H1 (cell line): ENCODE measurements around the gene SEC24C. TPM values are rescaled to one million over a fixed set of nuclear protein-coding genes. Genes with fewer than 3 reads are reported as not detected.

Experiments
- CTCF ChIA-PET: fragments of 300-600 bp; sonication (Branson Sonifier 250); formaldehyde crosslinking; loops from one replicate; lab custom pipeline; 2021; ENCODE audit not compliant: partially characterized antibody; lab: Charles Lee
- POLR2A ChIA-PET: fragments of 300-600 bp; sonication (Branson Sonifier 250); formaldehyde crosslinking; loops from one replicate; lab custom pipeline; 2021; ENCODE audit warnings: inconsistent platforms; ENCODE audit not compliant: partially characterized antibody; lab: Charles Lee
- DNase-seq, 2 experiments: peaks; one replicate each; pipeline versions ENCODE4 v3.0.0 to v3.0.0-alpha.2; 2010 to 2022; ENCODE audit warnings: low spot score in 2 of 2, low read depth in 1 of 2, mixed read lengths in 1 of 2
- FAIRE-seq: peaks from 2 replicates; lab custom pipeline; 2011; peaks lifted over from hg19 to GRCh38; lab: Jason Lieb, UNC
- H2AFZ ChIP-seq: 2 replicates; pipeline ENCODE4 v1.8.1; 2012; ENCODE audit warnings: low read length, inconsistent platforms
- H2AK5ac ChIP-seq: 2 replicates; pipeline ENCODE4 v1.6.1; 2013; ENCODE audit warnings: low read depth, low read length
- H2BK120ac ChIP-seq: replicated peaks from 2 replicates; pipeline ENCODE3; 2013; ENCODE audit warnings: low read depth, low read length, inconsistent platforms
- H2BK12ac ChIP-seq: 2 replicates; pipeline ENCODE4 v1.6.1; 2013; ENCODE audit warnings: low read depth, low read length
- H2BK15ac ChIP-seq: 2 replicates; pipeline ENCODE4 v1.6.1; 2013; ENCODE audit warnings: low read length
- H2BK20ac ChIP-seq: 2 replicates; pipeline ENCODE4 v1.6.1; 2013; ENCODE audit warnings: low read length
- H2BK5ac ChIP-seq: 2 replicates; pipeline ENCODE4 v1.6.1; 2013; ENCODE audit warnings: low read depth, low read length
- H3K14ac ChIP-seq: 2 replicates; pipeline ENCODE4 v1.6.1; 2013; ENCODE audit warnings: inconsistent platforms; ENCODE audit not compliant: insufficient read length
- H3K18ac ChIP-seq: 2 replicates; pipeline ENCODE4 v1.6.1; 2013; ENCODE audit warnings: low read length; ENCODE audit errors: extremely low read depth
- H3K23ac ChIP-seq: 2 replicates; pipeline ENCODE4 v1.6.1; 2013; ENCODE audit warnings: inconsistent platforms; ENCODE audit not compliant: insufficient read length
- H3K23me2 ChIP-seq: 2 replicates; pipeline ENCODE4 v1.6.1; 2013; ENCODE audit warnings: low read depth, low read length
- H3K27ac ChIP-seq: 2 replicates; pipeline ENCODE4 v1.6.1; 2011; ENCODE audit warnings: low read depth, low read length, inconsistent platforms
- H3K27me3 ChIP-seq, 4 experiments: replicated peaks in 1 of 4; 1 replicate in 1 of 4; 2 replicates in 3 of 4; pipeline versions ENCODE4 v1.6.1 to v1.8.1; 2011 to 2013; ENCODE audit warnings: low read length in 3 of 4, mild to moderate bottlenecking in 3 of 4, inconsistent platforms in 2 of 4, mixed read lengths in 2 of 4, moderate library complexity in 1 of 4; ENCODE audit not compliant: control insufficient read depth in 3 of 4, insufficient read depth in 3 of 4; ENCODE audit errors: extremely low read depth in 1 of 4
- H3K36me3 ChIP-seq, 4 experiments: 2 replicates each; pipeline versions ENCODE4 v1.6.1 to v1.8.1; 2011 to 2013; ENCODE audit warnings: mild to moderate bottlenecking in 4 of 4, low read length in 3 of 4, moderate library complexity in 2 of 4, control low read depth in 1 of 4, inconsistent platforms in 1 of 4; ENCODE audit not compliant: insufficient read depth in 4 of 4, control insufficient read depth in 2 of 4
- H3K4ac ChIP-seq: replicated peaks from 2 replicates; pipeline ENCODE3; 2013; ENCODE audit warnings: low read length, low read depth, mixed read lengths, inconsistent platforms; ENCODE audit not compliant: insufficient read length
- H3K4me1 ChIP-seq, 4 experiments: replicated peaks in 1 of 4; 1 replicate in 1 of 4; 2 replicates in 3 of 4; pipeline versions ENCODE4 v1.6.1 to v1.8.1; 2011 to 2013; ENCODE audit warnings: low read length in 3 of 4, inconsistent platforms in 2 of 4, mixed read lengths in 1 of 4; ENCODE audit not compliant: insufficient read depth in 4 of 4, control insufficient read depth in 3 of 4
- H3K4me2 ChIP-seq, 2 experiments: 2 replicates each; pipeline versions ENCODE4 v1.6.1 to v1.8.1; 2011 to 2013; ENCODE audit warnings: low read depth in 2 of 2, low read length in 2 of 2, control low read depth in 1 of 2, inconsistent platforms in 1 of 2, mild to moderate bottlenecking in 1 of 2; ENCODE audit not compliant: insufficient read depth in 1 of 2
- H3K4me3 ChIP-seq, 4 experiments: fragments of 200-600, 300-600 bp in 1 of 4; sonication (generic), shearing (Covaris generic), sonication (Bioruptor Twin) in 1 of 4; 2 replicates each; pipeline versions ENCODE4 v1.5.1 to v1.8.1; 2011 to 2016; ENCODE audit warnings: low read length in 4 of 4, low read depth in 3 of 4, control low read depth in 2 of 4, inconsistent platforms in 2 of 4, mild to moderate bottlenecking in 2 of 4, mixed read lengths in 1 of 4, moderate library complexity in 1 of 4; ENCODE audit not compliant: insufficient read depth in 2 of 4; ENCODE audit errors: extremely low read depth in 1 of 4
- H3K56ac ChIP-seq: replicated peaks from 2 replicates; pipeline ENCODE3; 2013; ENCODE audit warnings: low read depth, mild to moderate bottlenecking, mixed read lengths, low read length, inconsistent platforms; ENCODE audit not compliant: insufficient read length
- H3K79me1 ChIP-seq: 2 replicates; pipeline ENCODE4 v1.6.1; 2013; ENCODE audit warnings: low read depth, low read length, control low read depth
- H3K79me2 ChIP-seq, 2 experiments: 2 replicates each; pipeline versions ENCODE4 v1.6.1 to v1.8.1; 2012 to 2013; ENCODE audit warnings: low read length in 2 of 2, mild to moderate bottlenecking in 2 of 2, inconsistent platforms in 1 of 2; ENCODE audit not compliant: insufficient read depth in 2 of 2, control insufficient read depth in 1 of 2
- H3K9ac ChIP-seq, 4 experiments: replicated peaks in 1 of 4; 1 replicate in 1 of 4; 2 replicates in 3 of 4; pipeline versions ENCODE4 v1.6.1 to v1.8.1; 2011 to 2013; ENCODE audit warnings: low read depth in 3 of 4, low read length in 3 of 4, control low read depth in 2 of 4, mild to moderate bottlenecking in 2 of 4, moderate library complexity in 2 of 4, inconsistent platforms in 1 of 4; ENCODE audit errors: extremely low read depth in 1 of 4
- H3K9me3 ChIP-seq, 2 experiments: 2 replicates each; pipeline versions ENCODE4 v1.6.1 to v1.8.1; 2012 to 2013; ENCODE audit warnings: mild to moderate bottlenecking in 2 of 2, moderate library complexity in 2 of 2, control low read depth in 1 of 2, inconsistent platforms in 1 of 2, low read depth in 1 of 2, low read length in 1 of 2, mixed read lengths in 1 of 2; ENCODE audit not compliant: insufficient read depth in 2 of 2
- H4K20me1 ChIP-seq, 2 experiments: replicated peaks in 1 of 2; 2 replicates each; pipeline versions ENCODE3 to v1.8.1; 2011 to 2013; ENCODE audit warnings: inconsistent platforms in 2 of 2, low read length in 2 of 2, mild to moderate bottlenecking in 1 of 2; ENCODE audit not compliant: insufficient read depth in 2 of 2, control insufficient read depth in 1 of 2
- H4K5ac ChIP-seq: 2 replicates; pipeline ENCODE4 v1.6.1; 2013; ENCODE audit warnings: low read length, low read depth, mixed read lengths, inconsistent platforms; ENCODE audit not compliant: insufficient read length
- H4K8ac ChIP-seq: 2 replicates; pipeline ENCODE4 v1.8.0; 2013; ENCODE audit warnings: mild to moderate bottlenecking, moderate library complexity, low read length, inconsistent platforms; ENCODE audit not compliant: insufficient read depth; ENCODE audit errors: extremely low read depth
- H4K91ac ChIP-seq: replicated peaks from 2 replicates; pipeline ENCODE3; 2013; ENCODE audit warnings: low read length, mixed read lengths, inconsistent platforms; ENCODE audit not compliant: insufficient read length
- CHD1 ChIP-seq: IDR thresholded peaks from 2 replicates; pipeline ENCODE4 v1.6.1; 2012; ENCODE audit warnings: low read depth, low read length, improper control_type of control experiment
- CTBP2 ChIP-seq: IDR thresholded peaks from 2 replicates; pipeline ENCODE4 v1.7.0; 2011; ENCODE audit warnings: borderline replicate concordance, mild to moderate bottlenecking, moderate library complexity, mixed read lengths, low read length; ENCODE audit not compliant: insufficient read depth, insufficient read length
- EP300 ChIP-seq, 2 experiments: IDR thresholded peaks; 1 replicate in 1 of 2; 2 replicates in 1 of 2; pipeline ENCODE4 v1.6.1; 2011 to 2012; ENCODE audit warnings: low read depth in 2 of 2, low read length in 2 of 2, mild to moderate bottlenecking in 2 of 2, borderline replicate concordance in 1 of 2, inconsistent platforms in 1 of 2, moderate library complexity in 1 of 2
- EZH2 ChIP-seq: fragments of 200-600 bp; sonication (generic); IDR thresholded peaks from 2 replicates; pipeline ENCODE4 v1.7.1; 2012; ENCODE audit warnings: low read depth, mild to moderate bottlenecking, moderate library complexity, low read length, inconsistent platforms; ENCODE audit not compliant: severe bottlenecking
- JUN ChIP-seq: IDR thresholded peaks from 2 replicates; pipeline ENCODE4 v1.6.1; 2011; ENCODE audit warnings: low read depth, mild to moderate bottlenecking, improper control_type of control experiment, low read length
- JUND ChIP-seq: IDR thresholded peaks from 2 replicates; pipeline ENCODE4 v1.6.1; 2011; ENCODE audit warnings: mild to moderate bottlenecking, improper control_type of control experiment, low read length
- KDM4A ChIP-seq: IDR thresholded peaks from one replicate; pipeline ENCODE4 v1.7.1; 2012; ENCODE audit warnings: low read depth, mild to moderate bottlenecking, moderate library complexity, low read length, inconsistent platforms; ENCODE audit not compliant: severe bottlenecking
- NANOG ChIP-seq: IDR thresholded peaks from 2 replicates; pipeline ENCODE4 v1.6.1; 2011; ENCODE audit warnings: low read length, low read depth, mild to moderate bottlenecking, inconsistent platforms; ENCODE audit not compliant: insufficient read depth, poor library complexity, severe bottlenecking
- POLR2A ChIP-seq, 2 experiments: IDR thresholded peaks; 1 replicate in 1 of 2; 2 replicates in 1 of 2; pipeline ENCODE4 v1.6.1; 2011; ENCODE audit warnings: low read depth in 2 of 2, low read length in 2 of 2, mild to moderate bottlenecking in 2 of 2; ENCODE audit errors: control extremely low read depth in 1 of 2
- RFX5 ChIP-seq: IDR thresholded peaks from 2 replicates; pipeline ENCODE4 v1.6.1; 2011; ENCODE audit warnings: low read depth, low read length, improper control_type of control experiment, borderline replicate concordance
- RXRA ChIP-seq: IDR thresholded peaks from 2 replicates; pipeline ENCODE4 v1.6.1; 2011; ENCODE audit warnings: low read depth, mild to moderate bottlenecking, low read length, moderate library complexity; ENCODE audit not compliant: insufficient read depth
- SP1 ChIP-seq: IDR thresholded peaks from 2 replicates; pipeline ENCODE4 v1.6.1; 2011; ENCODE audit warnings: low read depth, low read length
- SRF ChIP-seq: IDR thresholded peaks from 2 replicates; pipeline ENCODE4 v1.6.1; 2011; ENCODE audit warnings: mild to moderate bottlenecking, low read depth, low read length, moderate library complexity
- TEAD4 ChIP-seq: IDR thresholded peaks from 2 replicates; pipeline ENCODE4 v1.6.1; 2012; ENCODE audit warnings: low read depth, low read length, inconsistent platforms, mixed read lengths
- WGBS, 2 experiments: shearing (Covaris generic) in 1 of 2; methylation state at CpG; one replicate each; pipeline versions ENCODE4 v1.1.6 to v1.1.7; 2013 to 2015; ENCODE audit warnings: low lambda C conversion rate in 2 of 2, mixed read lengths in 2 of 2, inconsistent platforms in 1 of 2, low coverage in 1 of 2, missing lambda C conversion rate in 1 of 2; ENCODE audit not compliant: insufficient replicate concordance in 2 of 2, insufficient coverage in 1 of 2, insufficient read length in 1 of 2; ENCODE audit errors: extremely low coverage in 1 of 2, missing lambda C conversion rate in 1 of 2; 5-methylcytosine and 5-hydroxymethylcytosine counted together
- polyA plus RNA-seq, 7 experiments: library from polyadenylated mRNA; depleted of rRNA in 3 of 7; stranded (reverse) in 5 of 7; unstranded in 2 of 7; fragments of >200 nt in 5 of 7; fragments of 200-250 nt in 2 of 7; gene quantifications; 1 replicate in 5 of 7; 2 replicates in 1 of 7; 4 replicates in 1 of 7; pipeline versions ENCODE4 v1.2.1 to v1.2.3, GENCODE V29; 2011 to 2013; ENCODE audit warnings: missing spikeins in 2 of 7, mixed read lengths in 2 of 7
- total RNA-seq: library from RNA; stranded (reverse); fragmentation: NEBNext Ultra II Directional; extraction: Animal tissue kit (Norgen Biotek cat#: 25700); gene quantifications from 2 replicates; pipeline ENCODE4 v1.2.1, GENCODE V29; 2021

SEC24C gene
- total and polyA plus RNA-seq, 2 of the 8 experiments (the other 6 are each of a cell fraction or from before 2014, with no cell fraction given): 63.2 to 67.4 TPM

GRCh38 chr10:73765066-73765465 is 20.9 kb downstream of the SEC24C start:
- Histone ChIP-seq H3K79me2 (no peaks in the 10 kb centered on the region), H3K4me2 (no peak overlapping the region), H3K56ac (no peak overlapping the region), H2BK20ac (no peak overlapping the region), H3K18ac (no peak overlapping the region), H4K91ac (no peak overlapping the region), H2AK5ac (no peak overlapping the region), H2BK120ac (no peak overlapping the region), H4K5ac (no peak overlapping the region), H4K8ac (no peak overlapping the region), H3K4ac (no peak overlapping the region), H2AFZ (no peak overlapping the region), H3K9me3 (no peaks in the 10 kb centered on the region), H3K9ac (no peak overlapping the region), H3K4me3 (no peak overlapping the region), H2BK15ac (no peak overlapping the region), H3K36me3 (peaks cover 18 to 72% (median 49%) of the 10 kb centered on the region in 4 experiments), H3K23ac (no peak overlapping the region), H3K14ac (no peak overlapping the region), H3K23me2 (no peaks in the 10 kb centered on the region), H3K27me3 (no peaks in the 10 kb centered on the region), H3K27ac (no peak overlapping the region), H4K20me1 (peaks cover 0 to 2% of the 10 kb centered on the region in 2 experiments), H3K4me1 (no peaks in the 10 kb centered on the region), H2BK12ac (no peak overlapping the region), H2BK5ac (no peak overlapping the region), H3K79me1 (no peaks in the 10 kb centered on the region)
- TF ChIP-seq RFX5 (no peak), POLR2A (IDR thresholded peaks at IDR 0.05; ENCODE audit: control extremely low read depth in 1 of 2, low read depth in 2 of 2, low read length in 2 of 2) (no peak), RXRA (no peak), JUN (no peak), EZH2 (no peak), NANOG (no peak), CHD1 (no peak), SRF (no peak), CTBP2 (no peak), JUND (no peak), EP300 (IDR thresholded peaks at IDR 0.05; ENCODE audit: borderline replicate concordance in 1 of 2, low read depth in 2 of 2, low read length in 2 of 2) (no peak), SP1 (no peak), TEAD4 (no peak), KDM4A (no peak)
- 94% methylated on average over 6 of the region's 6 CpGs; no CpG with 5 or more reads in 1 of the 2 experiments for WGBS, 2 experiments
- POLR2A ChIA-PET: interaction anchor here (1.0 to 1.5 kb wide), 2 partner anchors 9 to 15 kb away, joined by 3 read pairs; no protein-coding TSS in a partner anchor
- DNase-seq: no peak
- CTCF ChIA-PET: no interaction called here
- FAIRE-seq: no peak
